PC-3 (cell line): ENCODE measurements around the gene STK4. TPM values are rescaled to one million over a fixed set of nuclear protein-coding genes. Genes with fewer than 3 reads are reported as not detected.
A peak's percentile ranks its signal among the peaks of the same experiment; 100 is the strongest.

Experiments
- ATAC-seq: fragments of 200-7000 bp; cut with Tn5 transposase; 2 replicates; pipeline ENCODE4 v1.9.1; 2020; ENCODE audit warnings: mild to moderate bottlenecking, moderate library complexity
- BruUV-seq: library from RNA; stranded (reverse); fragments of 400-500 nt; replicated peaks from 2 replicates; lab custom pipeline; 2021; lab: Mats Ljungman, UMichigan
- CTCF ChIA-PET: fragments of 300-600 bp; sonication (Branson Sonifier 250); formaldehyde crosslinking; loops from one replicate; lab custom pipeline; 2022; ENCODE audit warnings: antibody characterized with exemption; lab: Charles Lee
- POLR2A ChIA-PET: fragments of 300-600 bp; sonication (Branson Sonifier 250); formaldehyde crosslinking; loops from one replicate; lab custom pipeline; 2022; ENCODE audit warnings: antibody characterized with exemption; ENCODE audit not compliant: unreplicated experiment; lab: Charles Lee
- DNase-seq: peaks from one replicate; pipeline ENCODE4 v3.0.0-alpha.2; 2015
- H2AFZ ChIP-seq: fragments of 300-600 bp; sonication (generic); 2 replicates; pipeline ENCODE4 v1.6.0; 2016; ENCODE audit warnings: antibody characterized with exemption, low read length
- H3F3A ChIP-seq: fragments of 300-600 bp; sonication (generic); one replicate; pipeline ENCODE4 v1.6.0; 2017; ENCODE audit warnings: antibody characterized with exemption, low read length, control low read depth, mild to moderate bottlenecking; ENCODE audit not compliant: unreplicated experiment
- H3K27ac ChIP-seq: fragments of 300-600 bp; sonication (generic); 2 replicates; pipeline ENCODE4 v1.5.1; 2016; ENCODE audit warnings: mild to moderate bottlenecking, low read length
- H3K27me3 ChIP-seq: fragments of 300-600 bp; sonication (generic); 2 replicates; pipeline ENCODE4 v1.6.1; 2016; ENCODE audit warnings: low read length, mixed read lengths
- H3K36me3 ChIP-seq: fragments of 300-600 bp; sonication (generic); 2 replicates; pipeline ENCODE4 v1.6.1; 2016; ENCODE audit warnings: low read depth, mixed run types, low read length, mixed read lengths
- H3K4me1 ChIP-seq: fragments of 300-600 bp; sonication (generic); 2 replicates; pipeline ENCODE4 v1.5.1; 2016; ENCODE audit warnings: low read length; ENCODE audit not compliant: insufficient read depth
- H3K4me2 ChIP-seq: fragments of 300-600 bp; sonication (generic); 2 replicates; pipeline ENCODE4 v1.6.0; 2016; ENCODE audit warnings: low read length
- H3K4me3 ChIP-seq: fragments of 300-600 bp; sonication (generic); 2 replicates; pipeline ENCODE4 v1.5.1; 2016; ENCODE audit warnings: mild to moderate bottlenecking, low read length, mixed read lengths
- H3K79me2 ChIP-seq: fragments of 300-600 bp; sonication (generic); 2 replicates; pipeline ENCODE4 v1.6.1; 2017; ENCODE audit warnings: low read length, mixed read lengths
- H3K9ac ChIP-seq: fragments of 300-600 bp; sonication (generic); 2 replicates; pipeline ENCODE4 v1.6.0; 2016; ENCODE audit warnings: mild to moderate bottlenecking, low read length
- H3K9me2 ChIP-seq: fragments of 300-600 bp; sonication (generic); replicated peaks from 2 replicates; pipeline ENCODE4 v1.6.1; 2016; ENCODE audit warnings: mixed run types, low read length, mixed read lengths
- H3K9me3 ChIP-seq: fragments of 300-600 bp; sonication (generic); 2 replicates; pipeline ENCODE4 v1.6.1; 2016; ENCODE audit warnings: low read length, mixed read lengths
- H4K20me1 ChIP-seq: fragments of 300-600 bp; sonication (generic); 2 replicates; pipeline ENCODE4 v1.6.1; 2016; ENCODE audit warnings: low read length, mixed read lengths
- CTCF ChIP-seq: fragments of 300-600 bp; sonication (generic); conservative IDR thresholded peaks from 2 replicates; pipeline ENCODE4 v1.5.1; 2017; ENCODE audit warnings: antibody characterized with exemption, low read depth, mild to moderate bottlenecking, low read length
- EZH2 ChIP-seq: fragments of 300-600 bp; sonication (generic); IDR thresholded peaks from one replicate; pipeline ENCODE4 v1.6.1; 2017; ENCODE audit warnings: antibody characterized with exemption, mild to moderate bottlenecking, low read length; ENCODE audit not compliant: unreplicated experiment
- EZH2phosphoT487 ChIP-seq: fragments of 300-600 bp; sonication (generic); IDR thresholded peaks from 2 replicates; pipeline ENCODE4 v1.6.1; 2018; ENCODE audit warnings: mild to moderate bottlenecking, antibody characterized with exemption, low read length, borderline replicate concordance
- intact Hi-C: fragments of 100-400 bp; cut with micrococcal nuclease; formaldehyde crosslinking; loops from 2 replicates; pipeline ENCODE4 v1.9.0; 2023
- total RNA-seq: library from RNA; depleted of rRNA; stranded (reverse); fragments of >200 nt; gene quantifications from 2 replicates; pipeline ENCODE4 v1.2.3, GENCODE V29; 2014

Gene STK4
- total RNA-seq, 1 experiment from 2014 or later: 18.6 TPM

- no TSS peak for BruUV-seq
- Histone ChIP-seq H3K79me2 (no peaks in the 10 kb centered on the region), H3K4me2 (no peak overlapping the region), H3K9me3 (no peaks in the 10 kb centered on the region), H4K20me1 (no peaks in the 10 kb centered on the region), H3K27me3 (no peaks in the 10 kb centered on the region), H3K4me1 (peaks cover 25% of the 10 kb centered on the region), H2AFZ (no peak overlapping the region), H3K4me3 (no peak overlapping the region), H3K9ac (no peak overlapping the region), H3K9me2 (no peaks in the 10 kb centered on the region), H3K27ac (no peak overlapping the region), H3F3A (no peaks in the 10 kb centered on the region), H3K36me3 (no peaks in the 10 kb centered on the region)
- DNase-seq: no peak
- intact Hi-C loops: no loop called here
- CTCF ChIA-PET: no interaction called here
- POLR2A ChIA-PET: no interaction called here
- TF ChIP-seq EZH2: no peak
- TF ChIP-seq EZH2phosphoT487: no peak
- TF ChIP-seq CTCF: no peak
- ATAC-seq: no peak
Measured at GRCh38 chr20:45055056-45055455, 88.7 kb downstream of the STK4 start.

GRCh38 chr20:45056473-45057173 lies 90.3 kb downstream of the STK4 start:
- ChIA-PET CTCF (interaction anchor here (0.6 to 1.3 kb wide), 2 partner anchors 12 to 44 kb away, joined by 3 to 5 read pairs; no protein-coding TSS in a partner anchor), POLR2A (interaction anchor here (0.6 to 0.7 kb wide), 3 partner anchors 12 to 54 kb away, joined by 4 read pairs; no protein-coding TSS in a partner anchor)
- no peak overlapping the region for H3K4me3 ChIP-seq
- peaks cover 40% of the 10 kb centered on the region for H3K4me1 ChIP-seq
- TF ChIP-seq EZH2phosphoT487: no peak
- TF ChIP-seq EZH2: no peak
- TF ChIP-seq CTCF: no peak
- H3K9ac ChIP-seq: no peak overlapping the region
- H2AFZ ChIP-seq: no peak overlapping the region
- BruUV-seq: TSS peak; percentile 41
- ATAC-seq (peak; percentile 56), DNase-seq (peak; percentile 6)
- H4K20me1 ChIP-seq: no peaks in the 10 kb centered on the region
- H3K27ac ChIP-seq: peak overlapping the region; percentile 14; the same call in 1 of the 2 replicates
- no peaks in the 10 kb centered on the region for H3K36me3 ChIP-seq
- 0 out of 2 replicates have a peak overlapping the region, but pooled peaks have one; percentile 0 for H3K4me2 ChIP-seq
- H3K9me2 ChIP-seq: no peaks in the 10 kb centered on the region
- no peaks in the 10 kb centered on the region for H3K27me3 ChIP-seq
- intact Hi-C loops: no loop called here
- no peaks in the 10 kb centered on the region for H3K79me2 ChIP-seq
- no peaks in the 10 kb centered on the region for H3K9me3 ChIP-seq
- no peaks in the 10 kb centered on the region for H3F3A ChIP-seq
